GM23338 (cell line): ENCODE results near the gene CRYGA.

Experiments
- CREB1 ChIP-seq: fragments of 250-450 bp; sonication (Bioruptor Pico); IDR thresholded peaks from 2 replicates; pipeline ENCODE4 v1.5.0; 2020; ENCODE audit warnings: low read depth, mild to moderate bottlenecking, moderate library complexity
- EZH2 ChIP-seq: fragments of 200-600 bp; sonication (generic); IDR thresholded peaks from one replicate; pipeline ENCODE4 v1.8.0; 2017; ENCODE audit warnings: antibody characterized with exemption, mild to moderate bottlenecking, low read depth; ENCODE audit not compliant: unreplicated experiment
- EZH2phosphoT487 ChIP-seq: fragments of 200-600 bp; sonication (generic); IDR thresholded peaks from one replicate; pipeline ENCODE4 v1.8.1; 2018; ENCODE audit warnings: antibody characterized with exemption; ENCODE audit not compliant: unreplicated experiment
- JUNB ChIP-seq: IDR thresholded peaks from one replicate; pipeline ENCODE4 v1.6.1; 2016; ENCODE audit warnings: antibody characterized with exemption; ENCODE audit not compliant: unreplicated experiment
- NANOG ChIP-seq: IDR thresholded peaks from 2 replicates; pipeline ENCODE4 v1.6.1; 2016; ENCODE audit warnings: antibody characterized with exemption, borderline replicate concordance
- POLR2AphosphoS5 ChIP-seq: IDR thresholded peaks from 2 replicates; pipeline ENCODE4 v1.6.1; 2016; ENCODE audit warnings: antibody characterized with exemption, low read depth
- REST ChIP-seq: IDR thresholded peaks from one replicate; pipeline ENCODE4 v1.6.1; 2018; ENCODE audit warnings: antibody characterized with exemption; ENCODE audit not compliant: unreplicated experiment
- STAT1 ChIP-seq: IDR thresholded peaks from one replicate; pipeline ENCODE4 v1.6.1; 2016; ENCODE audit warnings: antibody characterized with exemption; ENCODE audit not compliant: unreplicated experiment
- ZNF114 ChIP-seq: fragments of 250-450 bp; sonication (Bioruptor Pico); IDR thresholded peaks from 2 replicates; pipeline ENCODE4 v1.5.0; 2020; ENCODE audit warnings: mild to moderate bottlenecking, moderate library complexity
- ZNF331 ChIP-seq: fragments of 250-450 bp; sonication (Bioruptor Pico); IDR thresholded peaks from 2 replicates; pipeline ENCODE4 v1.5.0; 2020; ENCODE audit warnings: low read depth, mild to moderate bottlenecking, moderate library complexity
- ZNF462 ChIP-seq: fragments of 250-450 bp; sonication (Bioruptor Pico); IDR thresholded peaks from 2 replicates; pipeline ENCODE4 v1.5.0; 2020; ENCODE audit warnings: mild to moderate bottlenecking, moderate library complexity
- TF ChIP-seq, protein P1 (sequence below), 2 experiments: fragments of 200-600 bp in 1 of 2; sonication (generic) in 1 of 2; conservative IDR thresholded peaks; 2 replicates each; pipeline versions ENCODE4 v1.5.1 to v1.6.1; 2016 to 2017; ENCODE audit warnings: antibody characterized with exemption in 2 of 2, low read depth in 2 of 2, mild to moderate bottlenecking in 2 of 2, moderate library complexity in 1 of 2
- TF ChIP-seq, protein P2 (sequence below): IDR thresholded peaks from 2 replicates; pipeline ENCODE4 v1.6.1; 2016; ENCODE audit warnings: antibody characterized with exemption

GRCh38 chr2:208174144-208174543, 10.8 kb upstream of the CRYGA start:
- TF ChIP-seq, protein P1, sequence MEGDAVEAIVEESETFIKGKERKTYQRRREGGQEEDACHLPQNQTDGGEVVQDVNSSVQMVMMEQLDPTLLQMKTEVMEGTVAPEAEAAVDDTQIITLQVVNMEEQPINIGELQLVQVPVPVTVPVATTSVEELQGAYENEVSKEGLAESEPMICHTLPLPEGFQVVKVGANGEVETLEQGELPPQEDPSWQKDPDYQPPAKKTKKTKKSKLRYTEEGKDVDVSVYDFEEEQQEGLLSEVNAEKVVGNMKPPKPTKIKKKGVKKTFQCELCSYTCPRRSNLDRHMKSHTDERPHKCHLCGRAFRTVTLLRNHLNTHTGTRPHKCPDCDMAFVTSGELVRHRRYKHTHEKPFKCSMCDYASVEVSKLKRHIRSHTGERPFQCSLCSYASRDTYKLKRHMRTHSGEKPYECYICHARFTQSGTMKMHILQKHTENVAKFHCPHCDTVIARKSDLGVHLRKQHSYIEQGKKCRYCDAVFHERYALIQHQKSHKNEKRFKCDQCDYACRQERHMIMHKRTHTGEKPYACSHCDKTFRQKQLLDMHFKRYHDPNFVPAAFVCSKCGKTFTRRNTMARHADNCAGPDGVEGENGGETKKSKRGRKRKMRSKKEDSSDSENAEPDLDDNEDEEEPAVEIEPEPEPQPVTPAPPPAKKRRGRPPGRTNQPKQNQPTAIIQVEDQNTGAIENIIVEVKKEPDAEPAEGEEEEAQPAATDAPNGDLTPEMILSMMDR (conservative IDR thresholded peaks at IDR 0.05; ENCODE audit: low read depth in 2 of 2), result no peak
- TF ChIP-seq, protein P2, sequence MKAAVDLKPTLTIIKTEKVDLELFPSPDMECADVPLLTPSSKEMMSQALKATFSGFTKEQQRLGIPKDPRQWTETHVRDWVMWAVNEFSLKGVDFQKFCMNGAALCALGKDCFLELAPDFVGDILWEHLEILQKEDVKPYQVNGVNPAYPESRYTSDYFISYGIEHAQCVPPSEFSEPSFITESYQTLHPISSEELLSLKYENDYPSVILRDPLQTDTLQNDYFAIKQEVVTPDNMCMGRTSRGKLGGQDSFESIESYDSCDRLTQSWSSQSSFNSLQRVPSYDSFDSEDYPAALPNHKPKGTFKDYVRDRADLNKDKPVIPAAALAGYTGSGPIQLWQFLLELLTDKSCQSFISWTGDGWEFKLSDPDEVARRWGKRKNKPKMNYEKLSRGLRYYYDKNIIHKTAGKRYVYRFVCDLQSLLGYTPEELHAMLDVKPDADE, result no peak
- TF ChIP-seq CREB1 (CRISPR knock-in tag) (no peak), POLR2AphosphoS5 (no peak), REST (no peak), ZNF331 (CRISPR knock-in tag) (no peak), JUNB (no peak), EZH2 (no peak), EZH2phosphoT487 (no peak), ZNF114 (no peak), ZNF462 (CRISPR knock-in tag) (no peak), NANOG (no peak), STAT1 (no peak)
